GM23338 (cell line): ENCODE data around the gene AKT2. TPM values are rescaled to one million over a fixed set of nuclear protein-coding genes. Genes with fewer than 3 reads are reported as not detected.

Experiments used
- ATAC-seq: fragments of 200-7000 bp; cut with Tn5 transposase; 3 replicates; pipeline ENCODE4 v1.9.1; 2020
- DNase-seq: peaks from one replicate; pipeline ENCODE4 v3.0.0-alpha.2; 2015; ENCODE audit warnings: low spot score
- H2AFZ ChIP-seq: fragments of 200-600 bp; sonication (generic); 2 replicates; pipeline ENCODE4 v1.8.0; 2016; ENCODE audit warnings: antibody characterized with exemption, mild to moderate bottlenecking, moderate library complexity
- H3F3A ChIP-seq: fragments of 200-600 bp; sonication (generic); replicated peaks from 2 replicates; pipeline ENCODE4 v1.8.0; 2017; ENCODE audit warnings: antibody characterized with exemption, mixed run types, low read depth
- H3K27ac ChIP-seq: fragments of 200-600 bp; sonication (generic); 2 replicates; pipeline ENCODE4 v1.6.1; 2016; ENCODE audit warnings: low read depth
- H3K27me3 ChIP-seq: fragments of 200-600 bp; sonication (generic); 2 replicates; pipeline ENCODE4 v1.8.0; 2016; ENCODE audit warnings: mild to moderate bottlenecking, mixed run types, moderate library complexity; ENCODE audit not compliant: insufficient read depth
- H3K36me3 ChIP-seq: fragments of 200-600 bp; sonication (generic); 2 replicates; pipeline ENCODE4 v1.8.0; 2016; ENCODE audit warnings: mild to moderate bottlenecking; ENCODE audit not compliant: insufficient read depth
- H3K4me1 ChIP-seq: fragments of 200-600 bp; sonication (generic); 2 replicates; pipeline ENCODE4 v1.8.0; 2016; ENCODE audit warnings: mild to moderate bottlenecking, moderate library complexity; ENCODE audit not compliant: insufficient read depth
- H3K4me2 ChIP-seq: fragments of 200-600 bp; sonication (generic); 2 replicates; pipeline ENCODE4 v1.7.1; 2017; ENCODE audit warnings: mixed run types
- H3K4me3 ChIP-seq: fragments of 200-600 bp; sonication (generic); 2 replicates; pipeline ENCODE4 v1.6.1; 2016; ENCODE audit warnings: mixed run types
- H3K79me2 ChIP-seq: fragments of 200-600 bp; sonication (generic); replicated peaks from 2 replicates; pipeline ENCODE4 v1.8.0; 2017; ENCODE audit warnings: mild to moderate bottlenecking; ENCODE audit not compliant: insufficient read depth
- H3K9me2 ChIP-seq: fragments of 200-600 bp; sonication (generic); 2 replicates; pipeline ENCODE4 v1.8.0; 2017; ENCODE audit not compliant: insufficient read depth
- H4K20me1 ChIP-seq: fragments of 200-600 bp; sonication (generic); replicated peaks from 2 replicates; pipeline ENCODE4 v1.8.0; 2017; ENCODE audit warnings: mild to moderate bottlenecking; ENCODE audit not compliant: insufficient read depth
- H3K27ac Mint-ChIP-seq: 2 replicates; pipeline ENCODE4 v1.8.0; 2020; ENCODE audit warnings: inconsistent platforms, mild to moderate bottlenecking, moderate library complexity, mixed read lengths
- H3K27me3 Mint-ChIP-seq: 3 replicates; pipeline ENCODE4 v1.8.0; 2022; ENCODE audit warnings: low read depth, mild to moderate bottlenecking, moderate library complexity, mixed read lengths, inconsistent platforms; ENCODE audit not compliant: insufficient read depth, poor library complexity
- H3K36me3 Mint-ChIP-seq: 3 replicates; pipeline ENCODE4 v1.8.0; 2021; ENCODE audit warnings: low read depth, mild to moderate bottlenecking, inconsistent platforms, moderate library complexity, mixed read lengths
- H3K4me1 Mint-ChIP-seq: 3 replicates; pipeline ENCODE4 v1.8.0; 2020; ENCODE audit warnings: mild to moderate bottlenecking, inconsistent platforms, mixed read lengths
- H3K4me3 Mint-ChIP-seq: 3 replicates; pipeline ENCODE4 v1.8.0; 2021; ENCODE audit warnings: moderate library complexity, mild to moderate bottlenecking, inconsistent platforms, mixed read lengths
- H3K9me3 Mint-ChIP-seq: 3 replicates; pipeline ENCODE4 v1.8.0; 2020; ENCODE audit warnings: moderate library complexity, mild to moderate bottlenecking, inconsistent platforms, mixed read lengths
- CREB1 ChIP-seq: fragments of 250-450 bp; sonication (Bioruptor Pico); IDR thresholded peaks from 2 replicates; pipeline ENCODE4 v1.5.0; 2020; ENCODE audit warnings: low read depth, mild to moderate bottlenecking, moderate library complexity
- CTCF ChIP-seq, 2 experiments: fragments of 200-600 bp in 1 of 2; sonication (generic) in 1 of 2; conservative IDR thresholded peaks; 2 replicates each; pipeline versions ENCODE4 v1.5.1 to v1.6.1; 2016 to 2017; ENCODE audit warnings: antibody characterized with exemption in 2 of 2, low read depth in 2 of 2, mild to moderate bottlenecking in 2 of 2, moderate library complexity in 1 of 2
- JUNB ChIP-seq: IDR thresholded peaks from one replicate; pipeline ENCODE4 v1.6.1; 2016; ENCODE audit warnings: antibody characterized with exemption; ENCODE audit not compliant: unreplicated experiment
- NANOG ChIP-seq: IDR thresholded peaks from 2 replicates; pipeline ENCODE4 v1.6.1; 2016; ENCODE audit warnings: antibody characterized with exemption, borderline replicate concordance
- REST ChIP-seq: IDR thresholded peaks from one replicate; pipeline ENCODE4 v1.6.1; 2018; ENCODE audit warnings: antibody characterized with exemption; ENCODE audit not compliant: unreplicated experiment
- STAT1 ChIP-seq: IDR thresholded peaks from one replicate; pipeline ENCODE4 v1.6.1; 2016; ENCODE audit warnings: antibody characterized with exemption; ENCODE audit not compliant: unreplicated experiment
- ZNF114 ChIP-seq: fragments of 250-450 bp; sonication (Bioruptor Pico); IDR thresholded peaks from 2 replicates; pipeline ENCODE4 v1.5.0; 2020; ENCODE audit warnings: mild to moderate bottlenecking, moderate library complexity
- ZNF331 ChIP-seq: fragments of 250-450 bp; sonication (Bioruptor Pico); IDR thresholded peaks from 2 replicates; pipeline ENCODE4 v1.5.0; 2020; ENCODE audit warnings: low read depth, mild to moderate bottlenecking, moderate library complexity
- ZNF462 ChIP-seq: fragments of 250-450 bp; sonication (Bioruptor Pico); IDR thresholded peaks from 2 replicates; pipeline ENCODE4 v1.5.0; 2020; ENCODE audit warnings: mild to moderate bottlenecking, moderate library complexity
- polyA plus RNA-seq: library from polyadenylated mRNA; unstranded; fragments of >200 nt; fragmentation: Nextera tagmentation; extraction: Ambion mirVana; gene quantifications from 2 replicates; pipeline ENCODE4 v1.2.1, GENCODE V29; 2016
- total RNA-seq: library from RNA; depleted of rRNA; stranded (reverse); fragments of >200 nt; shearing (Covaris generic); gene quantifications from 2 replicates; pipeline ENCODE4 v1.2.3, GENCODE V29; 2014

The AKT2 gene
- total and polyA plus RNA-seq, 2 experiments from 2014 or later = 17.6 to 123 TPM

- H3K27ac Mint-ChIP-seq = no peak overlapping the region
- peaks cover 24% of the 10 kb centered on the region for H3K4me1 ChIP-seq
- H3K4me2 ChIP-seq = no peak overlapping the region
- no peak overlapping the region for H2AFZ ChIP-seq
- H3K36me3 ChIP-seq = no peaks in the 10 kb centered on the region
- H3K4me1 Mint-ChIP-seq = peaks cover 53% of the 10 kb centered on the region
- H4K20me1 ChIP-seq = peaks cover 10% of the 10 kb centered on the region; the same call in 1 of the 2 replicates
- no peaks in the 10 kb centered on the region for H3K9me3 Mint-ChIP-seq
- peaks cover 5% of the 10 kb centered on the region for H3K27me3 Mint-ChIP-seq
- no peak overlapping the region for H3K4me3 ChIP-seq
- H3K36me3 Mint-ChIP-seq = no peaks in the 10 kb centered on the region
- H3K79me2 ChIP-seq = peaks cover 92% of the 10 kb centered on the region
- H3K27ac ChIP-seq = no peak overlapping the region
- H3K4me3 Mint-ChIP-seq = no peak overlapping the region
- H3K27me3 ChIP-seq = no peaks in the 10 kb centered on the region
- no peaks in the 10 kb centered on the region for H3F3A ChIP-seq
- DNase-seq (no peak), ATAC-seq (no peak)
- no peaks in the 10 kb centered on the region for H3K9me2 ChIP-seq
- TF ChIP-seq REST (no peak), CTCF (conservative IDR thresholded peaks at IDR 0.05; ENCODE audit: low read depth in 2 of 2) (no peak), ZNF114 (CRISPR knock-in tag) (no peak), NANOG (no peak), JUNB (no peak), ZNF331 (CRISPR knock-in tag) (no peak), CREB1 (no peak)
Observed at GRCh38 chr19:40279120-40279551, 6.0 kb downstream of the AKT2 start.

GRCh38 chr19:40278361-40279035 is 6.6 kb downstream of the AKT2 start:
- no peak overlapping the region for H3K27ac Mint-ChIP-seq
- H3K4me1 Mint-ChIP-seq = peaks cover 54% of the 10 kb centered on the region
- Histone ChIP-seq H3F3A (no peaks in the 10 kb centered on the region), H3K9me2 (no peaks in the 10 kb centered on the region), H3K4me3 (no peak overlapping the region), H3K36me3 (no peaks in the 10 kb centered on the region), H3K4me1 (peaks cover 21% of the 10 kb centered on the region), H3K4me2 (no peak overlapping the region), H3K27ac (no peak overlapping the region), H3K79me2 (peaks cover 92% of the 10 kb centered on the region), H3K27me3 (no peaks in the 10 kb centered on the region), H2AFZ (no peak overlapping the region), H4K20me1 (peaks cover 10% of the 10 kb centered on the region; the same call in 1 of the 2 replicates)
- TF ChIP-seq STAT1 (no peak), ZNF462 (CRISPR knock-in tag) (no peak), CREB1 (no peak)
- no peak for DNase-seq
- ATAC-seq = no peak
- no peak overlapping the region for H3K4me3 Mint-ChIP-seq
- H3K9me3 Mint-ChIP-seq = no peaks in the 10 kb centered on the region; the same call in 2 of the 3 replicates
- H3K27me3 Mint-ChIP-seq = peaks cover 7% of the 10 kb centered on the region
- no peaks in the 10 kb centered on the region for H3K36me3 Mint-ChIP-seq
